Stimulated activated CD4-positive, alpha-beta T cell treated with anti-CD3 and anti-CD28 coated beads, Interleukin-2, amount 100 ng/mL, for 24 hours (primary cell): ENCODE data around the gene CDK5RAP3.
A peak's percentile ranks its signal among the peaks of the same experiment; 100 is the strongest.

Experiments used
- DNase-seq, 2 donors: peaks; one replicate each; pipeline ENCODE4 v3.0.0-alpha.2; 2020

The CDK5RAP3 gene

GRCh38 chr17:48026502-48027321 lies 55.8 kb downstream of the CDK5RAP3 start:
- DNase-seq = peak; percentile 77 to 79

DNA sequence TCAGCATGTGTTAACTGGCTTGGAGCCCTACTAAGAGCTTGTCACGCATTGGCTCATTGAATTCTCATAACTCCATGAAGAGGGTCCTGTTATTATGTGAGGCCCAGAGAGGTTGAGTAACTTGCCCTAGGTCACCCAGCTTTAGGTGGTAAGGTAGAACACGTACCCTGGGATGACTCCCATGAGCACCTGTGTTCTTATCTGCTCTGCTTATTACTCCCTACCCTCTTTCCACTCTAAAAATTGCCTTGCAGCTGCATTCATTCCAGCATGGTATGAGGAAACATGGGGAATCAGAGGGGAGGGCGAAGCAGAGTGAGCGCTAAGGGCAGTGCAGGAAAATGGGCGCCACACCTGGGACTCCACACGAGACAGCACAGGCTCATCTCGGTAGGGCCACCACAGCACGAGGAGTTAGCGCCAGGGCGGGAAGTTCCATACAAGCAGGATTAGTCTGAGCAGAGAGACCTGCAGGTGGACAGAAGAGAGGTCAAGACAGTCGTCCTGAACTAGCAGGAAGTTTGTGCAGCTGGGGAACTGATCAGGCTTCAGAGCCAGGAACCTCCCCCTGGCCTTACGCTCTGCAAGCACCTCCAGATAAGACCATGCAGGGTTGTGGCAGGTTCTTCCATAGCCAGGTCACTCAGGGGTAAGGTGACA lies 56.5 kb downstream of the CDK5RAP3 start:
- DNase-seq = no peak

DNA sequence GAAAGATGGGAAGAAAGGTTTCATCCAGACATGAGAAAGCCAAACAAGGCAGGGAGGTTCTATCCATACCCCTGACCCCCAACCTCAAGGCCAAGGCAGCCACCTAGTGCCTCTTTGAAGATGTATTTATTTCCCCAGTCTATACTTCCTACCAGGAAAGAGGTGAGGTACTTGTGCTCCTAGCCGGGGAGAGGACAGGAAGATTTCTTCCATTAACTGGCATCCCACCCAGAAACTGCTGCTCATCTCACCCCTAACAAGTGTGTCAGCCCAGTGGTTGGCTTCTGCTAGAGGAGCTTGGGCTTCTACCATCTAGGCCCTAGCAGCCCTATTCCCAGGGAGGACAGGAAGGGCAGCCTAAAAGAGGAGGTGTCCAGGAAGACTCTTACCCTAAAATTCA lies 57.8 kb downstream of the CDK5RAP3 start:
- no peak for DNase-seq

DNA sequence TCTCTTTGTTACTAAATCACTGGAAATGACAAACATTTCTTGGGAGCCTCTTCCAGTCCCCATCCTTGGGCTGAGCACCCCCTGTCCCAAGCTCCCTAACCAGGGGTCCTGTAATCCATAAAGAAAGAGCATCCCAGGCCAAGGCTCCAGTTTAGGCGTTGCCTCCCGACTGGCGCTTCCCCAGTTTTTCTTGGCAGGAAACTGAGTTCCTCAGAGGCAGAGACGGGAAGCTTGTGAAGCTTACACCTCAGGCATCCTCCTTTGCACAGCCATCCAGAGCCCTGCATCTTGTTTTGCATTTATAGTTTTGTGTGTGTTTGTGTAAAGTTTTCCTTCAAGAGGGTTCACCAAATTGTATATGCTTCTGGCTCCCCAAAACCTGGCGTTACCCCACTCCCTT lies 59.6 kb downstream of the CDK5RAP3 start:
- DNase-seq = no peak
